ENCODE measurements around the gene ENTPD3.

ENTPD3 gene

GRCh38 chr3:40387001-40387894 is at the start of gene ENTPD3:
TSS of gene ENTPD3 (plus strand) at chr3:40387184. CDS start at chr3:40388058, 874 bp downstream.
- no peak for DNase-seq (ENCODE audit: low read depth)
- no peak for TF ChIP-seq CTCF (conservative IDR thresholded peaks at IDR 0.05; ENCODE audit: control insufficient read depth, insufficient read depth, low read depth, low read length)
- H3K4me3 ChIP-seq (ENCODE audit: control insufficient read depth, low read depth, low read length): peak within 1 kb of the TSS; percentile 27

GRCh38 chr3:40339871-40340270 is 47.1 kb upstream of the ENTPD3 start:
- H3K4me3 ChIP-seq (ENCODE audit: control insufficient read depth, low read depth, low read length): no peak overlapping the region
- TF ChIP-seq CTCF (conservative IDR thresholded peaks at IDR 0.05; ENCODE audit: control insufficient read depth, insufficient read depth, low read depth, low read length): no peak
- DNase-seq (ENCODE audit: low read depth): no peak

GRCh38 chr3:40340541-40341170 is 46.3 kb upstream of the ENTPD3 start:
- TF ChIP-seq CTCF (conservative IDR thresholded peaks at IDR 0.05; ENCODE audit: control insufficient read depth, insufficient read depth, low read depth, low read length): no peak
- DNase-seq (ENCODE audit: low read depth): no peak
- no peak overlapping the region for H3K4me3 ChIP-seq (ENCODE audit: control insufficient read depth, low read depth, low read length)

GRCh38 chr3:40341671-40342070 is 45.3 kb upstream of the ENTPD3 start:
- TF ChIP-seq CTCF (conservative IDR thresholded peaks at IDR 0.05; ENCODE audit: control insufficient read depth, insufficient read depth, low read depth, low read length): no peak
- DNase-seq (ENCODE audit: low read depth): no peak
- no peak overlapping the region for H3K4me3 ChIP-seq (ENCODE audit: control insufficient read depth, low read depth, low read length)

GRCh38 chr3:40350529-40350928 is 36.5 kb upstream of the ENTPD3 start:
- no peak overlapping the region for H3K4me3 ChIP-seq (ENCODE audit: control insufficient read depth, low read depth, low read length)
- no peak for DNase-seq (ENCODE audit: low read depth)
- TF ChIP-seq CTCF (conservative IDR thresholded peaks at IDR 0.05; ENCODE audit: control insufficient read depth, insufficient read depth, low read depth, low read length): no peak

GRCh38 chr3:40355410-40355809 is 31.6 kb upstream of the ENTPD3 start:
- TF ChIP-seq CTCF (conservative IDR thresholded peaks at IDR 0.05; ENCODE audit: control insufficient read depth, insufficient read depth, low read depth, low read length): no peak
- no peak overlapping the region for H3K4me3 ChIP-seq (ENCODE audit: control insufficient read depth, low read depth, low read length)
- no peak for DNase-seq (ENCODE audit: low read depth)
